Naive thymus-derived CD4-positive, alpha-beta T cell (primary cell): ENCODE measurements around the gene LILRA5. TPM values are rescaled to one million over a fixed set of nuclear protein-coding genes. Genes with fewer than 3 reads are reported as not detected.

Experiments used
- ATAC-seq: fragments of 150-1000 bp; cut with Tn5 transposase; 2 replicates; pipeline ENCODE4 v1.10.0; 2021; ENCODE audit warnings: mild to moderate bottlenecking, moderate library complexity
- CTCF ChIA-PET: fragments of 350-600 bp; sonication (Branson Sonifier 250); formaldehyde crosslinking; loops from one replicate; lab custom pipeline; 2021; ENCODE audit warnings: antibody characterized with exemption; lab: Charles Lee
- POLR2A ChIA-PET: fragments of 350-600 bp; sonication (Branson Sonifier 250); formaldehyde crosslinking; loops from one replicate; lab custom pipeline; 2021; ENCODE audit warnings: antibody characterized with exemption, inconsistent platforms; lab: Charles Lee
- DNase-seq, 9 donors: peaks; one replicate each; pipeline versions ENCODE4 v3.0.0 to v3.0.0-alpha.2; 2020 to 2022; ENCODE audit warnings: mixed read lengths in 1 of 9
- H3K27ac ChIP-seq: one replicate; pipeline ENCODE4 v1.7.0; 2013; ENCODE audit warnings: mild to moderate bottlenecking, low read depth, low read length, moderate library complexity
- H3K27me3 ChIP-seq, 2 donors: one replicate each; pipeline ENCODE4 v1.7.0; 2013; ENCODE audit warnings: low read length in 2 of 2, mild to moderate bottlenecking in 2 of 2, moderate library complexity in 2 of 2; ENCODE audit not compliant: control insufficient read depth in 2 of 2, insufficient read depth in 2 of 2
- H3K36me3 ChIP-seq, 3 experiments: 1 replicate in 2 of 3; 2 replicates in 1 of 3; pipeline ENCODE4 v1.7.0; 2013; ENCODE audit warnings: low read length in 3 of 3, mild to moderate bottlenecking in 3 of 3, moderate library complexity in 1 of 3; ENCODE audit not compliant: insufficient read depth in 3 of 3, control insufficient read depth in 2 of 3
- H3K4me1 ChIP-seq, 2 donors: one replicate each; pipeline ENCODE4 v1.7.0; 2013; ENCODE audit warnings: low read length in 2 of 2, mild to moderate bottlenecking in 2 of 2, moderate library complexity in 1 of 2; ENCODE audit not compliant: control insufficient read depth in 2 of 2, insufficient read depth in 2 of 2
- H3K4me3 ChIP-seq: 2 replicates; pipeline ENCODE4 v1.7.0; 2013; ENCODE audit warnings: mild to moderate bottlenecking, low read length
- H3K9me3 ChIP-seq, 3 experiments: 1 replicate in 2 of 3; 2 replicates in 1 of 3; pipeline ENCODE4 v1.7.0; 2013; ENCODE audit warnings: low read length in 3 of 3; ENCODE audit not compliant: control insufficient read depth in 2 of 3
- H3K27ac Mint-ChIP-seq, 9 donors: one replicate each; pipeline ENCODE4 v1.8.0; 2020 to 2022; ENCODE audit warnings: mixed read lengths in 9 of 9, mild to moderate bottlenecking in 8 of 9, moderate library complexity in 5 of 9, inconsistent platforms in 2 of 9
- H3K27me3 Mint-ChIP-seq, 5 donors: one replicate each; pipeline ENCODE4 v1.8.0; 2021 to 2022; ENCODE audit warnings: mixed read lengths in 5 of 5, mild to moderate bottlenecking in 1 of 5
- H3K36me3 Mint-ChIP-seq, 5 donors: one replicate each; pipeline ENCODE4 v1.8.0; 2020 to 2022; ENCODE audit warnings: mixed read lengths in 5 of 5, mild to moderate bottlenecking in 3 of 5, inconsistent platforms in 1 of 5
- H3K4me1 Mint-ChIP-seq, 7 donors: one replicate each; pipeline ENCODE4 v1.8.0; 2020 to 2022; ENCODE audit warnings: mixed read lengths in 7 of 7, mild to moderate bottlenecking in 3 of 7, inconsistent platforms in 1 of 7
- H3K4me3 Mint-ChIP-seq, 10 donors: one replicate each; pipeline ENCODE4 v1.8.0; 2020 to 2022; ENCODE audit warnings: mild to moderate bottlenecking in 10 of 10, mixed read lengths in 10 of 10, moderate library complexity in 6 of 10, inconsistent platforms in 2 of 10
- H3K9me3 Mint-ChIP-seq, 11 donors: one replicate each; pipeline ENCODE4 v1.8.0; 2020 to 2022; ENCODE audit warnings: mixed read lengths in 11 of 11, mild to moderate bottlenecking in 4 of 11, inconsistent platforms in 1 of 11, moderate library complexity in 1 of 11
- intact Hi-C, 2 donors: fragments of 100-400 bp; cut with micrococcal nuclease; formaldehyde crosslinking; loops; one replicate each; pipeline ENCODE4 v1.15.1; 2023
- polyA plus RNA-seq, 2 donors: library from polyadenylated mRNA; unstranded; fragments of 300-500 nt; fragmentation: Illumina TruSeq; gene quantifications; one replicate each; pipeline ENCODE4 v1.2.3, GENCODE V29; 2021
- total RNA-seq, 6 experiments: library from RNA in 5 of 6; stranded (reverse) in 5 of 6; gene quantifications; 1 replicate in 5 of 6; 2 replicates in 1 of 6; pipeline ENCODE4 v1.2.3 and lab custom pipeline; 2021 to 2026

LILRA5 gene
- total and polyA plus RNA-seq, 7 experiments from 2014 or later, result 0.32 to 82.1 (median 0.54) TPM; not detected in 2

- no peak overlapping the region for H3K4me3 Mint-ChIP-seq
- no peak for ATAC-seq
- Histone ChIP-seq H3K27me3 (no peaks in the 10 kb centered on the region), H3K4me1 (no peaks in the 10 kb centered on the region), H3K4me3 (no peak overlapping the region), H3K36me3 (no peaks in the 10 kb centered on the region), H3K27ac (no peak overlapping the region), H3K9me3 (no peaks in the 10 kb centered on the region)
- ChIA-PET POLR2A (interaction anchor here (0.6 kb wide), 1 partner anchor 90 kb away, joined by 3 read pairs; no protein-coding TSS in a partner anchor), CTCF (no interaction called here)
- intact Hi-C loops, result no loop called here
- H3K9me3 Mint-ChIP-seq, result no peaks in the 10 kb centered on the region
- H3K36me3 Mint-ChIP-seq, result no peaks in the 10 kb centered on the region
- no peak for DNase-seq
- H3K27ac Mint-ChIP-seq, result no peak overlapping the region
- peaks cover 17 to 39% (median 29%) of the 10 kb centered on the region in 5 donors for H3K27me3 Mint-ChIP-seq
- peaks cover 0 to 4% (median 0%) of the 10 kb centered on the region in 7 donors for H3K4me1 Mint-ChIP-seq
Measured at GRCh38 chr19:54312011-54312410, 955 bp downstream of the LILRA5 start.

GRCh38 chr19:54311486-54311885 is 1.5 kb downstream of the LILRA5 start:
- Histone ChIP-seq H3K27me3 (no peaks in the 10 kb centered on the region), H3K27ac (no peak overlapping the region), H3K9me3 (no peaks in the 10 kb centered on the region), H3K4me1 (no peaks in the 10 kb centered on the region), H3K36me3 (no peaks in the 10 kb centered on the region), H3K4me3 (no peak overlapping the region)
- ChIA-PET POLR2A (no interaction called here), CTCF (no interaction called here)
- DNase-seq (no peak), ATAC-seq (no peak)
- Mint-ChIP-seq H3K4me3 (no peak overlapping the region), H3K4me1 (peaks cover 0 to 5% (median 0%) of the 10 kb centered on the region in 7 donors), H3K27ac (no peak overlapping the region), H3K9me3 (no peaks in the 10 kb centered on the region), H3K36me3 (no peaks in the 10 kb centered on the region), H3K27me3 (peaks cover 17 to 39% (median 27%) of the 10 kb centered on the region in 5 donors)
- intact Hi-C loops, result no loop called here

- Mint-ChIP-seq H3K9me3 (peaks cover 0 to under 1% (median 0%) of the 10 kb centered on the region in 11 donors), H3K4me1 (peaks cover 0 to 10% (median 3%) of the 10 kb centered on the region in 7 donors), H3K36me3 (no peaks in the 10 kb centered on the region), H3K4me3 (no peak overlapping the region), H3K27ac (no peak overlapping the region), H3K27me3 (peaks cover 13 to 39% (median 23%) of the 10 kb centered on the region in 5 donors)
- DNase-seq (no peak), ATAC-seq (no peak)
- POLR2A ChIA-PET, result no interaction called here
- Histone ChIP-seq H3K27ac (no peak overlapping the region), H3K9me3 (no peaks in the 10 kb centered on the region), H3K4me1 (peaks cover 0 to 4% of the 10 kb centered on the region in 2 donors), H3K4me3 (no peak overlapping the region), H3K36me3 (no peaks in the 10 kb centered on the region), H3K27me3 (no peaks in the 10 kb centered on the region)
- CTCF ChIA-PET, result no interaction called here
- intact Hi-C loops, result no loop called here
Measured at GRCh38 chr19:54310543-54310942, 2.4 kb downstream of the LILRA5 start.

- peaks cover 0 to 11% of the 10 kb centered on the region in 2 donors for H3K4me1 ChIP-seq
- no peaks in the 10 kb centered on the region for H3K27me3 ChIP-seq
Measured at GRCh38 chr19:54309811-54310210, 3.2 kb downstream of the LILRA5 start.

GRCh38 chr19:54307389-54308020 is 5.5 kb downstream of the LILRA5 start:
- DNase-seq, result no peak
- Mint-ChIP-seq H3K9me3 (peaks cover 0 to 6% (median 0%) of the 10 kb centered on the region in 11 donors), H3K4me1 (peaks cover 21 to 35% (median 27%) of the 10 kb centered on the region in 7 donors), H3K36me3 (no peaks in the 10 kb centered on the region), H3K4me3 (no peak overlapping the region), H3K27ac (peak overlapping the region in 1 of 9 donors; percentile 38), H3K27me3 (peaks cover 0 to 17% (median 9%) of the 10 kb centered on the region in 5 donors)
- Histone ChIP-seq H3K9me3 (no peaks in the 10 kb centered on the region), H3K27me3 (no peaks in the 10 kb centered on the region), H3K4me1 (peaks cover 0 to 19% of the 10 kb centered on the region in 2 donors), H3K4me3 (no peak overlapping the region), H3K36me3 (no peaks in the 10 kb centered on the region), H3K27ac (no peak overlapping the region)
- POLR2A ChIA-PET, result no interaction called here
- intact Hi-C loops, result no loop called here
- CTCF ChIA-PET, result interaction anchor here (0.6 kb wide), 1 partner anchor 17 kb away, joined by 3 read pairs; no protein-coding TSS in a partner anchor
- no peak for ATAC-seq

More at GRCh38 chr19:54309811-54310210, 3.2 kb downstream of the LILRA5 start:
- intact Hi-C loops, result no loop called here
- DNase-seq, result no peak
- ChIA-PET CTCF (no interaction called here), POLR2A (no interaction called here)
- H3K27ac ChIP-seq, result no peak overlapping the region
- Mint-ChIP-seq H3K4me3 (no peak overlapping the region), H3K36me3 (no peaks in the 10 kb centered on the region), H3K27ac (no peak overlapping the region), H3K27me3 (peaks cover 13 to 39% (median 24%) of the 10 kb centered on the region in 5 donors), H3K4me1 (peaks cover 5 to 17% (median 9%) of the 10 kb centered on the region in 7 donors), H3K9me3 (peaks cover 0 to 4% (median 0%) of the 10 kb centered on the region in 11 donors)
- ATAC-seq, result no peak
- H3K36me3 ChIP-seq, result no peaks in the 10 kb centered on the region
- H3K4me3 ChIP-seq, result no peak overlapping the region
- H3K9me3 ChIP-seq, result no peaks in the 10 kb centered on the region

- Histone ChIP-seq H3K4me3 (no peak overlapping the region), H3K27ac (no peak overlapping the region), H3K4me1 (peaks cover 0 to 19% of the 10 kb centered on the region in 2 donors), H3K27me3 (no peaks in the 10 kb centered on the region), H3K36me3 (no peaks in the 10 kb centered on the region), H3K9me3 (no peaks in the 10 kb centered on the region)
- DNase-seq, result no peak
- ATAC-seq, result no peak
- peaks cover 21 to 36% (median 31%) of the 10 kb centered on the region in 7 donors for H3K4me1 Mint-ChIP-seq
- intact Hi-C loops, result no loop called here
- H3K27me3 Mint-ChIP-seq, result peaks cover 0 to 13% (median 3%) of the 10 kb centered on the region in 5 donors
- H3K27ac Mint-ChIP-seq, result peak overlapping the region in 3 of 9 donors; percentile 10 to 69 (median 35)
- no peaks in the 10 kb centered on the region for H3K36me3 Mint-ChIP-seq
- POLR2A ChIA-PET, result no interaction called here
- H3K9me3 Mint-ChIP-seq, result peaks cover 0 to 6% (median 0%) of the 10 kb centered on the region in 11 donors
- peak overlapping the region in 4 of 10 donors; percentile 6 to 31 (median 10) for H3K4me3 Mint-ChIP-seq
- CTCF ChIA-PET, result no interaction called here
Measured at GRCh38 chr19:54305141-54305540, 7.8 kb downstream of the LILRA5 start.
